HUES6 (cell line): ENCODE data around the gene ZNF518B.
"Not testable (repeated sequence)": the region's sequence is repeated elsewhere in the genome, so short reads cannot be mapped to it uniquely, and the experiment has no call there.

Experiments used
- H3K27ac ChIP-seq: 2 replicates; pipeline ENCODE4 v1.7.0; 2013; ENCODE audit warnings: low read depth, mild to moderate bottlenecking, low read length, inconsistent platforms
- H3K27me3 ChIP-seq: 2 replicates; pipeline ENCODE4 v1.6.1; 2013; ENCODE audit warnings: low read length; ENCODE audit not compliant: control insufficient read depth, insufficient read depth
- H3K36me3 ChIP-seq: 2 replicates; pipeline ENCODE4 v1.6.1; 2013; ENCODE audit warnings: low read length; ENCODE audit not compliant: control insufficient read depth, insufficient read depth
- H3K4me1 ChIP-seq: 2 replicates; pipeline ENCODE4 v1.6.1; 2013; ENCODE audit warnings: low read length; ENCODE audit not compliant: control insufficient read depth, insufficient read depth
- H3K4me3 ChIP-seq: 2 replicates; pipeline ENCODE4 v1.5.1; 2013; ENCODE audit warnings: low read depth, low read length
- H3K9ac ChIP-seq: one replicate; pipeline ENCODE4 v1.6.1; 2013; ENCODE audit warnings: mild to moderate bottlenecking, low read length
- H3K9me3 ChIP-seq: 2 replicates; pipeline ENCODE4 v1.6.1; 2013; ENCODE audit warnings: low read depth, low read length; ENCODE audit not compliant: control insufficient read depth, insufficient read depth

Gene ZNF518B

DNA sequence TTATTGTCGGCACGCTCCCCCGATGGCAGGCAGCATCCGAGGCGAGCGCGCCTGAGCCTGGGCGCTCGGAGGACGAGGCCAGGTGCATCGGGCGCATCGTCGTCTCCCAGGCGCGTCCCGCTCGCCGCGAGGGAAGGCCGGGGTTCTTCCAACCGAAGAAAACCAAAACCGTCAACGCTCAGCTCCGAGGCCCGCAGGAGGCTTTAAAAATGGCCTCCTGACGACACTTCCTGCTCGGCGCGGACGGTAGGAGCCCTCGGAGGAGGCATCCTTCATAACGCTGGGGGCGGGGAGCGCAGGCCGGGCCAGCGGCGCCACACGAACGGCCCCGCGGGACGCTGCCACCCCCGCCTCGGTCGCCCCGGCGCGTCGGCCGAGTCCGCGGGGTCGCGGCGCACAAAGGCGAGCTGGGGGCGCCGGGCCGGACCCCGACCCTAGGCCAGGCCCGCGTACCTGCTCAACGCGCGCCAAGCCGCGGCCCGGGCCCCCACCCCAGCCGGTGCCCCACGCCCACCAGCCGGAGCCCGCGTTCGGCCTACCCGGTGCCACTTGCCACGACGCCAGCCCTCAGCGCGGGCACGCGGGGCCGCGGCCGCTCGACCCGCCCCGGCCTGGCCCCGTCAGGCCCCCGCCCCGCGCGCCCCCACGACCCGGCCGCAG lies 501 bp downstream of the ZNF518B start:
- Histone ChIP-seq H3K9ac (peak overlapping the region; percentile 69), H3K27ac (no peak overlapping the region), H3K36me3 (peaks cover 27% of the 10 kb centered on the region), H3K27me3 (peaks cover 60% of the 10 kb centered on the region), H3K9me3 (no peaks in the 10 kb centered on the region), H3K4me1 (peaks cover 37% of the 10 kb centered on the region), H3K4me3 (peak overlapping the region; percentile 76)

DNA sequence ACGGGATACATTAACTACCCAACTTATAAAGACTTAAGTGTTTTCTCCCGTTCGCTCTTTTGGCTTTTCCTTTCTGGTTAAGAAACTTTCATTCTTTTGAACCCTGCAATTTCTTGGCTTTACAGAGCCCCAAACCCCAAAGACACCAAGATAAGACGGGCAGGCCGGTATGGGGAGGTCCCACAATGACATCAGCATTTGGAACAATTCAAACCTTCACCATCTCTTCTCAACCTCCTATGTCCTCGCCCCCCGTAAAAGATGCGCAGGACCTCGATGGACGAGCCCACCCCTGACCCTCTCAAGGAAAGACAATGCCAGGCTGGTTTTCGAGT lies 999 bp downstream of the ZNF518B start:
- H3K4me1 ChIP-seq: peaks cover 37% of the 10 kb centered on the region
- H3K9me3 ChIP-seq: no peaks in the 10 kb centered on the region
- H3K27ac ChIP-seq: no peak overlapping the region
- peak overlapping the region; percentile 69 for H3K9ac ChIP-seq
- peaks cover 29% of the 10 kb centered on the region for H3K36me3 ChIP-seq
- peaks cover 55% of the 10 kb centered on the region for H3K27me3 ChIP-seq
- H3K4me3 ChIP-seq: peak overlapping the region; percentile 76

DNA sequence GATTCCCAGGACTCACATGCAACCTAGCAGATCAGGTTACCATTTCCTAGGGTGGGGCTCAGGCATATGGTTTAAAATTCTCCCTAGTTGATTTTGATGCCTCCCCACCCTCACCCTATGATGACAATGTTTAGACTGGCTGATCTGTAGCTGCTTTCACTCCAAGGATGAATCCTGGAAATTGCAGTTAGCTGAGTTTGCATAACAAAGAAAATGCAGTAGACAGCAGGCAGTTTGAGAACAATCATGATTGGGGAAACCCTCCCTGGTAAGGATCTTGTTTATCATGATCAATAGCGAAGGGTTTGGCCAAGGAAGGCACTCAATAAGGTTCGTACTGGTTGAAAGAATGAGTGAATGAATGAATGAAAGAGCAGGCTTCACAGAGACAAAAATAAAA lies 2.1 kb downstream of the ZNF518B start:
- H3K27me3 ChIP-seq: peaks cover 44% of the 10 kb centered on the region
- no peaks in the 10 kb centered on the region for H3K9me3 ChIP-seq
- no peak overlapping the region for H3K4me3 ChIP-seq
- H3K27ac ChIP-seq: no peak overlapping the region
- no peak overlapping the region for H3K9ac ChIP-seq
- H3K36me3 ChIP-seq: peaks cover 33% of the 10 kb centered on the region
- H3K4me1 ChIP-seq: peaks cover 33% of the 10 kb centered on the region

- H3K4me1 ChIP-seq: peaks cover 33% of the 10 kb centered on the region
- peaks cover 40% of the 10 kb centered on the region for H3K27me3 ChIP-seq
- H3K4me3 ChIP-seq: no peak overlapping the region
- no peak overlapping the region for H3K27ac ChIP-seq
- peaks cover 36% of the 10 kb centered on the region for H3K36me3 ChIP-seq
- no peaks in the 10 kb centered on the region for H3K9me3 ChIP-seq
- H3K9ac ChIP-seq: no peak overlapping the region
These were observed 2.5 kb downstream of the ZNF518B start for GRCh38 chr4:10454726-10455125.

DNA sequence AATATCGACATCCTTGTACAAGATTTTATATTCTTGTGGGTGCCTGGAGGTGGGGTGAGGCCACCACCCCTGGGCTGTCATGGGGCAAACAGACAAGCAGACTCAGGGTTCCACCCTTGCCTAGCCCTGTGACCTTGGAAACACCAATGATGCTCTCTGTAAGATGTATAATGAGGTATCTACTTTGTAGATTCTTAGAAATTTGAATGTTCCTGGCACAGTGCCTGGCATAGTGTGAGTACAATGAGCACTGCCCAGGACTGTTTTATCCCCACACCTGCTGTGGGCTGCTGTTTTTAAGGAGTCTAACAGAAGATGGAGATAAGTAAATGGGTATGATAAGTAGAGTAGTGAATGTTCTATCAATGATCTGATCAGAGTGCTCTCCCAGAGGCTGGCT lies 3.1 kb downstream of the ZNF518B start:
- no peak overlapping the region for H3K9ac ChIP-seq
- peaks cover 36% of the 10 kb centered on the region for H3K36me3 ChIP-seq
- H3K27ac ChIP-seq: no peak overlapping the region
- no peaks in the 10 kb centered on the region for H3K9me3 ChIP-seq
- H3K4me1 ChIP-seq: peaks cover 33% of the 10 kb centered on the region
- no peak overlapping the region for H3K4me3 ChIP-seq
- H3K27me3 ChIP-seq: peaks cover 34% of the 10 kb centered on the region

- H3K4me1 ChIP-seq: no peaks in the 10 kb centered on the region
- H3K9ac ChIP-seq: no peak overlapping the region
- H3K4me3 ChIP-seq: no peak overlapping the region
- H3K27ac ChIP-seq: no peak overlapping the region
- peaks cover 7% of the 10 kb centered on the region; the same call in 1 of the 2 replicates for H3K9me3 ChIP-seq
- peaks cover 74% of the 10 kb centered on the region for H3K36me3 ChIP-seq
- H3K27me3 ChIP-seq: no peaks in the 10 kb centered on the region
These were observed 8.2 kb downstream of the ZNF518B start for GRCh38 chr4:10448991-10449390.

GRCh38 chr4:10442976-10443375 lies 14.2 kb downstream of the ZNF518B start:
- H3K9me3 ChIP-seq: peaks cover 11% of the 10 kb centered on the region; the same call in 1 of the 2 replicates
- peaks cover 4% of the 10 kb centered on the region; the same call in 1 of the 2 replicates for H3K4me1 ChIP-seq
- H3K36me3 ChIP-seq: peaks cover 51% of the 10 kb centered on the region
- H3K9ac ChIP-seq: no peak overlapping the region
- no peak overlapping the region for H3K27ac ChIP-seq
- H3K4me3 ChIP-seq: no peak overlapping the region
- no peaks in the 10 kb centered on the region for H3K27me3 ChIP-seq

GRCh38 chr4:10441512-10441911 lies 15.7 kb downstream of the ZNF518B start:
- Histone ChIP-seq H3K27me3 (no peaks in the 10 kb centered on the region), H3K9ac (no peak overlapping the region), H3K4me1 (peaks cover 4% of the 10 kb centered on the region; the same call in 1 of the 2 replicates), H3K9me3 (peaks cover 11% of the 10 kb centered on the region; the same call in 1 of the 2 replicates), H3K4me3 (no peak overlapping the region), H3K27ac (no peak overlapping the region), H3K36me3 (peaks cover 39% of the 10 kb centered on the region)

DNA sequence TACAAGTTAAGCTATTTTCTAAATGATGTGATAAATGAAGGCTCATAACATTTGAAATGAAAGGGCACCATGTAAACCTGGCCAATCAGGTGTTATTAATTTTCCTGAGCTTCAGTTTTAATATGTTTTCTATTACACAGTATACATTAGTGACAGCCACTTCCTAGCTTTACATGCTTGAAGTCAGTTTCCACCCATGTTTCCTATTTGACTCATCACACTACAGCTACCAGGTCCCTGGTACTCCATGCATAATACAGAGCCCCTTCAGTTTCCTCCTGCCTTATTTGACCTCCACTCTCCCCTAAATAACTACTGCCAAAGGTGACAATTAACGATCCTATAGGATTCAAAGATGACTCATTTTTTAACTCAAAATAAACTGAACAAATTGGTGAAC lies 18.3 kb downstream of the ZNF518B start:
- Histone ChIP-seq H3K4me1 (peaks cover 4% of the 10 kb centered on the region; the same call in 1 of the 2 replicates), H3K27me3 (no peaks in the 10 kb centered on the region), H3K9ac (no peak overlapping the region), H3K4me3 (no peak overlapping the region), H3K27ac (no peak overlapping the region), H3K36me3 (peaks cover 13% of the 10 kb centered on the region), H3K9me3 (peaks cover 3% of the 10 kb centered on the region; the same call in 1 of the 2 replicates)

- H3K4me1 ChIP-seq: peaks cover 4% of the 10 kb centered on the region; the same call in 1 of the 2 replicates
- no peak overlapping the region for H3K4me3 ChIP-seq
- H3K36me3 ChIP-seq: peaks cover 1% of the 10 kb centered on the region; the same call in 1 of the 2 replicates
These were observed 19.5 kb downstream of the ZNF518B start for GRCh38 chr4:10437735-10438134.

GRCh38 chr4:10427680-10428079 lies 29.5 kb downstream of the ZNF518B start:
- not testable (repeated sequence) for H3K9ac ChIP-seq, H3K27ac ChIP-seq, H3K9me3 ChIP-seq, H3K4me1 ChIP-seq, H3K36me3 ChIP-seq, H3K4me3 ChIP-seq, H3K27me3 ChIP-seq

More at GRCh38 chr4:10437735-10438134, 19.5 kb downstream of the ZNF518B start:
- no peak overlapping the region for H3K27ac ChIP-seq
- H3K27me3 ChIP-seq: no peaks in the 10 kb centered on the region
- H3K9ac ChIP-seq: no peak overlapping the region
- H3K9me3 ChIP-seq: no peaks in the 10 kb centered on the region
